ENCODE measurements around the gene DCUN1D3. TPM values are rescaled to one million over a fixed set of nuclear protein-coding genes. Genes with fewer than 3 reads are reported as not detected.

Gene DCUN1D3
- total and polyA plus RNA-seq, 2 donors (not counting 1 experiment from before 2014, with no cell fraction given) = 20.4 to 42.8 TPM

DNA sequence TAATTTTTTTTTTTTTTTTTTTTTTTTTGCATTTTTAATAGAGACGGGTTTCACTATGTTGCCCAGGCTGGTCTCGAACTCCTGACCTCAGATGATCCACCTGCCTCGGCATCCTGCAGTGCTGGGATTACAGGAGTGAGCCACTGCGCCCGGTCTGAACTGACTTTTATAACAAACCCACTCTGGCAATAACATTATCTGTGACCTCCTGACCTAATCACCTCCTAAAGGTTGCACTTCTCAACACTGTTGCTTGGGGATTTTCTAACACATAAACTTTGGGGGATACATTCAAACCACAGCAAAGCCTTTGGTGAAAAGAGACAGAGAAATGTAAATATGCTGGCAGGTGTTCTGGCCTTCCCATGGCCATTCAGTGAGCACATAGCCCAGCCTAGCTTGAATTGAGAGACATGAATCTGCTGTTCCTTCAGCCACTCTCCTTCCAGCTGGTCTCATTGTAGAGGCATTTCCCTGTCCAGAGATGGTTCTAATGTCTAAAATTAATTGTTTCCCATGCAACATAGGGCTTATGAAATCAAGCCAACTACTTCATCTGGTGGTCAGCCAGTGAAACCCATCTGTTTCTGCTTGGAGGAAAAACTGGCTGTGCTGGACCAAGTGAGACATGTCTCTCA, 28.7 kb upstream of the DCUN1D3 start:
- no peak overlapping the region for H3K4me2 ChIP-seq (ENCODE audit: extremely low read depth, insufficient read depth, low read length)
- no peak overlapping the region for H3K4me3 ChIP-seq (replicated peaks in 1 of 4; ENCODE audit: control extremely low read depth in 1 of 4, insufficient read depth in 1 of 4, low read depth in 3 of 4, low read length in 4 of 4)
- no peaks in the 10 kb centered on the region for H3K36me3 ChIP-seq (ENCODE audit: control insufficient read depth, insufficient read depth, low read length)
- peak; percentile 37 for DNase-seq (ENCODE audit: low read depth in 2 of 2)
- TF ChIP-seq, protein P1, sequence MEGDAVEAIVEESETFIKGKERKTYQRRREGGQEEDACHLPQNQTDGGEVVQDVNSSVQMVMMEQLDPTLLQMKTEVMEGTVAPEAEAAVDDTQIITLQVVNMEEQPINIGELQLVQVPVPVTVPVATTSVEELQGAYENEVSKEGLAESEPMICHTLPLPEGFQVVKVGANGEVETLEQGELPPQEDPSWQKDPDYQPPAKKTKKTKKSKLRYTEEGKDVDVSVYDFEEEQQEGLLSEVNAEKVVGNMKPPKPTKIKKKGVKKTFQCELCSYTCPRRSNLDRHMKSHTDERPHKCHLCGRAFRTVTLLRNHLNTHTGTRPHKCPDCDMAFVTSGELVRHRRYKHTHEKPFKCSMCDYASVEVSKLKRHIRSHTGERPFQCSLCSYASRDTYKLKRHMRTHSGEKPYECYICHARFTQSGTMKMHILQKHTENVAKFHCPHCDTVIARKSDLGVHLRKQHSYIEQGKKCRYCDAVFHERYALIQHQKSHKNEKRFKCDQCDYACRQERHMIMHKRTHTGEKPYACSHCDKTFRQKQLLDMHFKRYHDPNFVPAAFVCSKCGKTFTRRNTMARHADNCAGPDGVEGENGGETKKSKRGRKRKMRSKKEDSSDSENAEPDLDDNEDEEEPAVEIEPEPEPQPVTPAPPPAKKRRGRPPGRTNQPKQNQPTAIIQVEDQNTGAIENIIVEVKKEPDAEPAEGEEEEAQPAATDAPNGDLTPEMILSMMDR (conservative IDR thresholded peaks at IDR 0.05 in 1 of 2, IDR thresholded peaks at IDR 0.05 in 1 of 2; ENCODE audit: low read depth in 1 of 2, low read length in 2 of 2) = no peak
- TF ChIP-seq EZH2 (IDR thresholded peaks at IDR 0.05; ENCODE audit: low read length, missing control alignments) = no peak
- no peaks in the 10 kb centered on the region for H4K20me1 ChIP-seq (ENCODE audit: control insufficient read depth, extremely low read depth, insufficient read depth, low read length)
- H3K4me1 ChIP-seq (ENCODE audit: control insufficient read depth, extremely low read depth, insufficient read depth, low read length) = no peaks in the 10 kb centered on the region
- H3K27ac ChIP-seq (ENCODE audit: insufficient read depth, low read length) = no peak overlapping the region
- H3K9me3 ChIP-seq (ENCODE audit: control insufficient read depth, insufficient read depth, low read depth, low read length) = no peaks in the 10 kb centered on the region
- no peak overlapping the region for H3K9ac ChIP-seq (ENCODE audit: insufficient read depth, low read length)
- no peak overlapping the region for H2AFZ ChIP-seq (ENCODE audit: low read length)
- no peaks in the 10 kb centered on the region for H3K27me3 ChIP-seq (ENCODE audit: control insufficient read depth, insufficient read depth, low read length)
- H3K79me2 ChIP-seq (ENCODE audit: control insufficient read depth, insufficient read depth, low read length) = no peaks in the 10 kb centered on the region

DNA sequence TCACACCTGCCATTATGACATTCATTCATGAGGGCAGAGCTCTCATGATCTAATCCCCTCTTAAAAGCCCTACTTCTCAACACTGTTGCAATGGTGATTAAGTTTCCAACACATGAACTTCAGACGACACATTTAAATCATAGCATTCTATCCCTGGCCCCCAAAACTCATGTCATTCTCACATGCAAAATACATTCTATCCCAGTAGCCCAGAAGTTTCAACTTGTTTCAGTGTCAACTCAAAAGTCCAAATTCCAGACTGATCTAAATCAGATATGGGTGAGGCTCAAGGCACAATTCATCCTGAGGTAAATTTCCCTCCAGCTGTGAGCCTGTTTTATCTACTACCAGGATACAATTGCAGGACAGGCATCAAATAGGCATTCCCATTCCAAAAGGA, 25.6 kb upstream of the DCUN1D3 start:
- Histone ChIP-seq H3K9ac (ENCODE audit: insufficient read depth, low read length) (no peak overlapping the region), H3K27ac (ENCODE audit: insufficient read depth, low read length) (no peak overlapping the region), H2AFZ (ENCODE audit: low read length) (no peak overlapping the region), H3K9me3 (ENCODE audit: control insufficient read depth, insufficient read depth, low read depth, low read length) (no peaks in the 10 kb centered on the region), H3K4me1 (ENCODE audit: control insufficient read depth, extremely low read depth, insufficient read depth, low read length) (no peaks in the 10 kb centered on the region), H3K36me3 (ENCODE audit: control insufficient read depth, insufficient read depth, low read length) (no peaks in the 10 kb centered on the region), H3K27me3 (ENCODE audit: control insufficient read depth, insufficient read depth, low read length) (no peaks in the 10 kb centered on the region), H3K4me2 (ENCODE audit: extremely low read depth, insufficient read depth, low read length) (no peak overlapping the region), H3K4me3 (replicated peaks in 1 of 4; ENCODE audit: control extremely low read depth in 1 of 4, insufficient read depth in 1 of 4, low read depth in 3 of 4, low read length in 4 of 4) (no peak overlapping the region), H3K79me2 (ENCODE audit: control insufficient read depth, insufficient read depth, low read length) (no peaks in the 10 kb centered on the region), H4K20me1 (ENCODE audit: control insufficient read depth, extremely low read depth, insufficient read depth, low read length) (no peaks in the 10 kb centered on the region)
- TF ChIP-seq, protein P1 (conservative IDR thresholded peaks at IDR 0.05 in 1 of 2, IDR thresholded peaks at IDR 0.05 in 1 of 2; ENCODE audit: low read depth in 1 of 2, low read length in 2 of 2) = no peak
- TF ChIP-seq EZH2 (IDR thresholded peaks at IDR 0.05; ENCODE audit: low read length, missing control alignments) = no peak
- no peak for DNase-seq (ENCODE audit: low read depth in 2 of 2)

DNA sequence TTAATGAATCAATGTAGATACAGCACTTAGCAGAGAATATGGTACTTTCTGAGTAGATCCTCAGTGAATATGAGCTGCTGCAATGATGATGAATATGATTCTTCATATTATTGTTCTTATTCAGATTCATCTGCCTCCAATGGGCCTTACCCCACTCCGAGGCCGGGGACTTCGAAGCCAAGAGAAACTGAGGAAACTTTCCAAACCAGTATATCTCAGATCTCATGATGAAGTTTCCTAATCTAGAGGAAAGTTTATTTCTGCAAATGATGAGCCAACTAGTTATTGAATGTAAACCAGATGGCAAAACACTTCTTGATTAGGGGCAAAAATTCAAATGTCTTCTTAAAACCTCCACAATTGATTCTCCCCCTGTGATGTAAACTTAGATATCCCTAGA, 23.7 kb upstream of the DCUN1D3 start:
- H3K79me2 ChIP-seq (ENCODE audit: control insufficient read depth, insufficient read depth, low read length) = no peaks in the 10 kb centered on the region
- no peak overlapping the region for H3K9ac ChIP-seq (ENCODE audit: insufficient read depth, low read length)
- H3K27me3 ChIP-seq (ENCODE audit: control insufficient read depth, insufficient read depth, low read length) = no peaks in the 10 kb centered on the region
- no peak for TF ChIP-seq EZH2 (IDR thresholded peaks at IDR 0.05; ENCODE audit: low read length, missing control alignments)
- TF ChIP-seq, protein P1 (conservative IDR thresholded peaks at IDR 0.05 in 1 of 2, IDR thresholded peaks at IDR 0.05 in 1 of 2; ENCODE audit: low read depth in 1 of 2, low read length in 2 of 2) = no peak
- no peak overlapping the region for H3K4me2 ChIP-seq (ENCODE audit: extremely low read depth, insufficient read depth, low read length)
- H3K4me1 ChIP-seq (ENCODE audit: control insufficient read depth, extremely low read depth, insufficient read depth, low read length) = peaks cover 3% of the 10 kb centered on the region
- no peaks in the 10 kb centered on the region for H3K36me3 ChIP-seq (ENCODE audit: control insufficient read depth, insufficient read depth, low read length)
- no peaks in the 10 kb centered on the region for H4K20me1 ChIP-seq (ENCODE audit: control insufficient read depth, extremely low read depth, insufficient read depth, low read length)
- H3K9me3 ChIP-seq (ENCODE audit: control insufficient read depth, insufficient read depth, low read depth, low read length) = no peaks in the 10 kb centered on the region
- H3K27ac ChIP-seq (ENCODE audit: insufficient read depth, low read length) = no peak overlapping the region
- no peak for DNase-seq (ENCODE audit: low read depth in 2 of 2)
- no peak overlapping the region for H3K4me3 ChIP-seq (replicated peaks in 1 of 4; ENCODE audit: control extremely low read depth in 1 of 4, insufficient read depth in 1 of 4, low read depth in 3 of 4, low read length in 4 of 4)
- H2AFZ ChIP-seq (ENCODE audit: low read length) = no peak overlapping the region

Measured in fibroblast of lung (primary cell).